NOMO-1 treated with dmso at 0.1 percent for 144 hours (cell line): ENCODE data around the gene PIK3IP1.
"Not testable (repeated sequence)": the region's sequence is repeated elsewhere in the genome, so short reads cannot be mapped to it uniquely, and the experiment has no call there.

ENCODE experiments used
- DNase-seq: peaks from one replicate; lab custom pipeline; 2025; ENCODE audit not compliant: unreplicated experiment; lab: John Stamatoyannopoulos, UW

PIK3IP1 gene, protein sequence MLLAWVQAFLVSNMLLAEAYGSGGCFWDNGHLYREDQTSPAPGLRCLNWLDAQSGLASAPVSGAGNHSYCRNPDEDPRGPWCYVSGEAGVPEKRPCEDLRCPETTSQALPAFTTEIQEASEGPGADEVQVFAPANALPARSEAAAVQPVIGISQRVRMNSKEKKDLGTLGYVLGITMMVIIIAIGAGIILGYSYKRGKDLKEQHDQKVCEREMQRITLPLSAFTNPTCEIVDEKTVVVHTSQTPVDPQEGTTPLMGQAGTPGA

DNA sequence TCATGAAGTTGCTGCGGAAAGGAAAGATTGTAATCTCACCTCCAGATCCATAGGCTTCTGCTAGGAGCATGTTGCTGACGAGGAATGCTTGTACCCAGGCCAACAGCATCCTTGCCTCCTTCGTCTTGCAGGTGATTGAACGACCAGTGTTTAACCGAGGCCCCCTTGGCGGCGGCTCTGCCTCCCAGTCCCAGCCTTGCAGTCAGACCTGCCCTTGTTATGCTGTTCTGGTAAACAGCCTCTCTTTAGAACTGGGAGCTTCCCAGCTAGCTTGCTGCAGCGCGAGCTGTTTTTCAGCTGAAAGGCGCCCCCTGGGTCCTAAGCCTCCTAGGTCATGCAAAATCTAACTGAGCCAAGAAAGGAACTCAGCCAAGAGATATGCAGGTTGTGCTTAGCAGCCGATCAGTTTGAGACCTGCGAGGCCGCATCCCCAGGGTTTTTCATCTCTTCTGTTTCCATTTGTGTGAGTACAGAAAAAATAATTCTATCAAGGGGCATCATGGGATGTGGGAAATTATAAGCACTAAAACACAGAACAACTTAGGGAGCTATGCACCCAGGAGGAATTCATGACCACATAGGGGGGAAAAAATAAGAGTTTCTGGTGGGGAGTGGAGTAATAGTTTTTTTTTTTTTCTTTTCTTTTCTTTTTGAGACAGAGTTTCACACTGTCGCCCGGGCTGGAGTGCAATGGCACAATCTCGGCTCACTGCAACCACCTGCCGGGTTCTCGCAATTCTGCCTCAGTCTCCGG, at the start of gene PIK3IP1:
TSS of gene PIK3IP1 (minus strand) at position 253 of the 754 bp plus-strand sequence. CDS start at position 109, 144 bp downstream.
- DNase-seq: peak; percentile 56

DNA sequence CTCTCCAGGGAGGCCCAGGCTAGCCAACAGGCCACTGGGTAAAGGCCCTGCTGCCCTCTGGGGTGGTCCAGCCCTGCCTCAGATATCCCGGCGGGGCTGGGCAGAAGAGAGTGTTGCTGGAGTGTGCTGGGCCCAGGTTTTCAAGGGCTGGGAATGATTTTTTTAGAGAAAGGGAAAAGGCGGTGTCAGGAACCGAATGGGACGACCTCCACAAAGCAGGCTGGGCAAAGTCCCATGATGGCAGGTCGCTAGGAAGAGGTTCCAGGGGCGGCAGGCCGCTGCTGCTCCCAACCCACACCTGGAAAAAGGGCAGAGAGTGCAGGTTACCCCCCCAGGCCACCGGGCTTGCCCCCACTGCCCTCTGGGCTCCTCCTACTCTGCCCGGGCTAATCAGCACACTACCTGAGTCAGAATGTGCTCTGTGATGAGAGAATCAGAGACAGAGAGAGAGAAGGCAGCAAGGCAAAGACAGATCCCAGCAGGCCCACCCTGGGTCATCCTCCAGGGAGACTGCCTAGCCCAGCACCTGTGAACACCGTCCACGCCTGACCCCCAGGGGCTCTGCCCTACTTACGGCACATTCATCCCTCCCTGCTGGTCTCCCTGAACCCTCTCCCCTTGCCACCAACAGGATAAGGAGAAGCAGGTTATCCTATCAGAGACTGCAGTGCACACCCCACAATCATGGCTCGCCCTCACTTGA, 49.2 kb upstream of the PIK3IP1 start:
- no peak for DNase-seq

DNA sequence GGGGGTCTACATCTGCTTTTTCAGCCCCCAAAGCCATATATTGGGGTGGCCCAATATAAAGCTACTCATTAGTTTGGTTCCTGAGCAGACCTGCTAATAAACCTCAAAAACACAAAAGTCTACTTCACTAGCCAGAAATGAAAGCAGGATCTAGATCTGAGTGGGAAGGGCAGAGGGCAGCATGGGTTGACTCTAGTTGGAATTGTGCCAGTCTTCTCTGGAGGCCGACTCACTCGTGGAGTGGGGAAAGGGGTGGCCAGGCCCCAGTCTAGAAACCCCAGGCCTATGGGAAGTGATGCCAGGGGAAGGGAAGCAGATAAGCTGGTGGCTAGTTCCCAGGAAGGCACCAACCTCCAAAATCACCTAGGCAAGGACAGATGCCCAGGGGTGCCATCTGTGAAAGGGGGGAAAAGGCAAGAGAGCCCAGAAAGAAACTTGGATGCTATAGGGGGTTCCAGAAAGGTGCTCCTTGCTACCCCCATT, 48.5 kb upstream of the PIK3IP1 start:
- no peak for DNase-seq

DNA sequence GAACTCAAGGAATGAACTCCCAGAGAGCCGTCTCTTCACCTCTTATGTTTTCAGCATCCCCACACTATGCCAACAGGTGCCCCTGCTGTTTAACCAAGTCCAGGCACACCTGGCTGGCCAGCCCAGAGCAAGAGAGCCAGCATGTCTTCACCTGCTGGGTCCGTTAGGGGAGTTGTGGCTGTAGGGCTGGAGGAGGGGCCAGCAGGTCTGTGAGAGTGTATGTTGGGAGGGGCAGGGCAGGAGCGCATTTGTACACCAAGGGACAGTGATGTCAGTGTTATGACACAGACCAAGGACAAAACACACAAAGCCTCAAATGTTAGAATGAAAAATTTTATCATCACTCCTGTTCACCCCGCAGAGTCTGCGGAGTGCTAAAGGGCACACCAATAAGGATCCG, 48.1 kb upstream of the PIK3IP1 start:
- DNase-seq: no peak

DNA sequence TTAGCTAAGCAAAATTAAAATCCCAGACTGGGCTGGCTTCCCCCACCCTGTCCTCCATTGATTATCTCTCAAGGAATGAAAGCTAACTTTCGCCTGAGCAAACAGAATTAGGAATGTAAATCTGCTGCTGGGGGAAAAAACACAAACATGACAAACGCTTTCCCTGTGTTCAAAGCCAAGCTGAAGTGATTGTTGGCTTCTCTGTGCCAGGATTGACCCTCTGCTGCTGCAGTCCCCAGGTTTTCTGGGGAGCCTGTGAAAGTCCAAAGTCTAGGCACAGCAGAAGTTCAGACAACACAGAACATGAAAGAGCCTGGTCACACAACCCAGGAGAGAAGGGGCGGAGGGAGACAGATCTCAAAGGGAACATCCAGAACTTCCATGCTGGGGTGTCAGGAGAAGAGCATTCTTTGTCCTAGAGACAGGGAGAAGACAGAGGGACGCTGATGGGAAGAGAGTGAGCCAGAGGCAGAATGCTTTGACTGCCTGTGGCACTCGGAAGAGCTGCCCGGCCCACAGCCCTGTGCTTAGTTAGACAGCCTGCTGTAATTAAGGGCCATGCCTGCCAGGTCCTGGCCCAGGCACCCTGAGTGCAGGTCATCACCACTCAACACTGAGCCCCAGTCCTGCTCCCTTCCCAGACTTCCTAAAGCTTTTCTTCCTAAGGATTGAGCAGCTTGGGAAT, 47.0 kb upstream of the PIK3IP1 start:
- DNase-seq: no peak

DNA sequence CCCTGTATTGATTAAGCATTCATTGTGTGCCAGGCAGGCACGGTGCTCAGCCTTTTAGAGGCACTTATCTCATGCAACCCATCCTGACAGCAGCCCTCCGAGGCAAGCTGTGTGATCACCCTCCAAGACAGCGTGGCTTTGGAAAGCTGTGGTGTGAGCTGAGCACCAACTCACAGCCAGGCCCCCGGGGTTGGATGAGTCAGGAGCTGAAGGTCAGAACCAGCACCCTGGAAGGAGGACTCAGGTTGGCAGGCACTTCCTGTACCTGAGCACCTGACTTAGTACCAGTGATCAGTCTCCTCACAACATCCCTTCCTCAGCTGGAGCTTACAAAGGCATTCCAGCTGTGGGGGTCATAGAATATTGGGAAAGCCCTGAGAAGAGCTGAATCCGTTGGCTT, 44.9 kb upstream of the PIK3IP1 start:
- no peak for DNase-seq

DNA sequence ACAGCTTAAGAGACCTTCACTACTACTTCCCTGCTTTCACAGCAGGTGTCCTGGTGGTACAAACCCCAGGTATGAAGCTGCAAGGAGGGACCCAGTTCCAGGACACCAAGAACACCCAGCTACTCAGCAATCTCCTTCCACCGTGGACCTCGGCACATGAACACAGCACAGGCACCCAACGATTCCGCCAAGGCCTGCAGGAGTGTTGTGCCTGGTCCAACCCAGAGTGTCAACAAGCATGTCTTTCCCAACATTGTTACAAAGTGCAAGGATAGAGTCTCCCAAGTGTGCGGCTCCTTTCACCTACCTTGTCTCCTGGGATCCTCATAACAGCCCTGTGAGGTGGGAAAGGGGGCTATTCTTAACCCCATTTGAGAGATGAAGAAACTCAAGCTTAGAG, 42.0 kb upstream of the PIK3IP1 start:
- DNase-seq: no peak

DNA sequence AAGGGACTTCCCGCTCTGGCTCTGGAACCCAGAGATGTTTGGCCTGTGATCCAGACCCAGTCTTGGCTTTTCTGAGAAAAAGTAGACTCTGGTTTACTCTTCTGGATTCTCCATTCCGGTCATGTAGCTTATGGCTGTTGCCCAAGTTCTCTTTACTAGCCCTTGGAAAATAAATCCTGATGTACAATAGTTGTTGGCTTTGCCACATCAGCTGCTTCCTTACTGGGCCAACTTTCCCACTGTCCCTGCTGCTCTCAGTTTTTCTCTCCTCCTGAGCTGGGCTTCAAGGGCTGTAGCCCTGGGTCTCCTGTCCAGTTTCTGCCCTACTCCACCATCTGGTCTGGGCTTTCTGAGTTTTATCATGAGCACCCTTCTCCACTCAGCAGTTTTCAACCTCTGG, 41.4 kb upstream of the PIK3IP1 start:
- DNase-seq: no peak

DNA sequence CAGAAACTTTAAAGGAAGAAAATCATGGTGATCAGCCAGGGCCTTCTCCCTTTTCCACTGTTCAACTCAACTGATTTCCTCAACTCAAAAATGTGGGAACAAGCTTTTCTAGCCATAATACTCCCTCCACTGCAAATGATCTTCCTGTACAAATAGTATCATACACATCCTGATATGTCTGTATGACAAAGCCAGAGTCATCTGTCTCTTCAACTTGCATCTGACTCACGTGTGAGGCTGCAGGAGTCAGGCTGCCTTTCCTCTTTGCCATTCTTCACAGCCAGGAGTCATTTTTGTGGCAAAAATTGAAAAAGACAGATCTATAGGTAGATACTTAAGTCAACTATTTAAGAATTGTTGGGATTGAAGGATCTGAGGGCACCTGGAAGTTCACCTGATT, 40.6 kb upstream of the PIK3IP1 start:
- DNase-seq: no peak

DNA sequence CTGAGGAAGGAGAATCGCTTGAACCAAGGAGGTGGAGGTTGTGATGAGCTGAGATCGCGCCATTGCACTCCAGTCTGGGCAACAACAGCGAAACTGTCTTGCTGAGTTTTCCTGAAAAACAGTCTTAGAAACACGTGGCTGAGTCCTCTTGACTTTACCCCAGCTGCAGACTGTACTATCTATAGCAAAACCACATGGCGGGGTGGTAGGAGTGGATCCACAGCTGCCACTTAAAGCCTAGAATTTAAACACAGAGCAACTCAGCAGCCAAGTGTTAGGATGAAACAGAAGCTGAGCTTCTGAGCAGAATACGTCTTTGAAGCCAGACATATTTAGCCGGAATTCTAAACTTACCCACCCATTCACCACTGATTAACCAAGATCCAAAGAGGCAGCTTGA, 39.7 kb upstream of the PIK3IP1 start:
- DNase-seq: no peak

DNA sequence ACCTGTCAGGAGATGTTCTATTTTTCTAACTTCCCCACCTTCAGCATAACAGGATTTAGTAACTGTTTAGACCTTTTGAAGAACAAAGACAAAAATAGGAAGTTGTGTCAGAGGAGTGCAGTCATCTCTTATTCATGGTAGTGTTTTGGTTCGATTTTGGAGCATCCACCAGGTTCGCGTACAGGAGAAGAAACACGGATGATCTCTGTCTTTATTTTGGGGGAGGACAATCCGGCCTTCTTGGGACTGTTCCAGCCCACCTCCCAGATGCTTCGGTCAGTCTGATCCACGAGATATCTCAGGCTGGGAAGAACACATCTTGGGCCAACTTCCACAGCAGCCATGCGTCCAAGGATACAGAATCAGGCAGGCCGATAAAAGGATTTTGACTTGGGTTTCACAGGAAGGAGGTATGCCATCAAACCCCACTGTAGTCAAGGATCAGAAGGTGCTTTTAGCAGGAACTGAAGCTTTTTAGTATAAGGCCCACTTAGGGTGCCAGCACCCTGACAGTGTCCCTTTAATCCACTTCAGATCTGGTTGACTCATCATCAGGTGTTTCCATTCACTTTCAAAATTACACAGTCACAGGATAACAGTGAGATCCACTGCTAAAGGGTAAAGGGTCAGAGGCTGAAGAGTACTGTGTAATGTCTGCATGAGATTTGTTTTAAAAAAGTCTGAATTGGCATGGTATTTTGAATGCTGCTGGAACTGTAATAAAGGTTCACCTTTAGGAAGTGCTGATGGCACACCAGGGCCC, 37.3 kb upstream of the PIK3IP1 start:
- DNase-seq: no peak

DNA sequence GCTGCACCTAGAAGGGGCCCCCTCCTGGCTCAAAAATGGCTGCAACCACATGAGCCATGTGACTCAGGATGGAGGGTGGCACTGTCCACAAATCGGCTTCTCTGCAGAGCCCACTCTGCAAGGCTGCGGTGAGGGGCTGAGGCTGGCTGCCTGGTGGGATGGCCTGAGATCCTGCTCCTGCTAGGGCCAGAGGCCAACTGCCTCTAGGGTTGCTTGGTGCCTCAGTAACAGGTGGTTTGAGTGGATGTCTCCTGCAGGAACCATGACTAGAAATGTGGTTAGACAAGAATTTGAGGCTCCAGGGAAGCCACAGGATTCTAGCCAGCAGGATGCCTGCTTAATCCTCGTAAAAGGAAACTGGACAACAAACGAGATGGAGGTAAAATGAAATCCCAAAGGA, 36.7 kb upstream of the PIK3IP1 start:
- DNase-seq: no peak

DNA sequence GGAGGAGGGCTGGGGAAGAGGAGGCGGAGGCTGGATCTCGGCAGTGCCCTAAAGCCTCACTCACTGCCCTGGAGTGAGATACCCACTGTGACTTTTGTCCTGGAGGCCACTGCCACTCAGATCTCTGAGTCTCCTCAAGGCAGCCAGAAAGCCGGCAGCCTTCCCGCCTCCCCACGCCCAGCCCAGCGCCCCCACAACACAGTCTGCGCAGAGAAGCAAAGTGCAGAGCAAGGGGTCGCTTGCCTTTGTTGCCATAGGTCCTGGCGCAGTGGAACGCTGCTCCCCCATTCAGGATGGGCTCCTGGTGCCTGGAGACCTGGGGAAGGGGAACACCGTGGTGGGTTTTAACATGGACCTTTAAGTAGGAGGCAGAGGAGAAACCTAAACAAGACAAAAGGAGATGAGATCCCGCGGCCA, 36.3 kb upstream of the PIK3IP1 start:
- no peak for DNase-seq

DNA sequence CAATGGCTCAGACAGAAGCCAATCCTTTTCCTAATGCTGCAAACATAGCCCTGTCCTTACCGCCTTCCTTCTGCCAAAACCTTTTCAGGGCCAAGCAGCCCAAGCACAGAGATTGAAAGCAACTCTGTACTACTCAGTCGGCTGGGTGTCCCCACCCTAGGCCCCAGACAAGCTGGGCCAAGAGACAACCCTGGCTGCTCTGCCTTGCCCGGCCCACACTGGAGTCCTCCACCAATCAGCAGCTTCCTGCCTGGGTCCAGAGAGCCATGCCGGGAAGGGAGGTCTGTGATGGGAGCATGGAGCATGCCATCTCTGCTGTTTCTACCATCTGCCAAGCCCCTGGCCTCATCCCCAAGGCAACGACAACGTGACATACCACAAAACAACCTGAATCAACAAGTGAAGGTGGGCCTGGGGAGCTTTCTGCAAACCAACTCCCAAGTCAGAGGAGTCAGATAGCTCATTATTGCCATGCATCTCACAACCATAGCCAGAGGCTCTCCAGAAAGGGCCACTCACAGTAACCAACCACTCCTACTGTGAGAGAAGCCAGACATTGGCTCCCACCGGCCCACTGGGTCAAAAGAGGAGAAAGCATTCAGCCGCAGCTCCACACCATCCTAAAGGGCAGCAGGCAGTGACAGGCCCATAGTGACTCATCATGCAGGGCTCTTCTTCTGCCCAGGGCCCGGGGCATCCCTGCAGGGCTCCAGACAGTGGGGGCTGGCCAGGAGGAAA, 35.7 kb upstream of the PIK3IP1 start:
- DNase-seq: no peak

DNA sequence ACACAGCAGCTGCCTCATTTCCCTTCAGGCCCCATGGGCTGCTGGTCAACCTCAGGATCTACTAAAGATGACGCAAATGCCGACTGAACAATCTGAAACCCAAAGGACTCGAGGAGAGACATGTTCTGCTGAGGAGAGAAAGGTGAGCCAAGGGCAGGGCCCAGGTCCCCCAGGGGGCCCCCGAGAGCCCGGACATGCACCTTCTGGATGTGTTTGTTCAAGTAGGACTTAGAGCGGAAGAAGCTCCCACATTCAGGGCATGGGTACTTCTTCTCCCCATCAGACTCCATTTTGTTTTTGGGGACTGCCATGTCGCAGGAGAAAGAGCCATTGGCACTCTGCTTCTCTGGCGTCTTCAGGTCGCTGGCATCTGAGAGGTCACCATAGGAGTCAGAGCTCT, 34.6 kb upstream of the PIK3IP1 start:
- no peak for DNase-seq

DNA sequence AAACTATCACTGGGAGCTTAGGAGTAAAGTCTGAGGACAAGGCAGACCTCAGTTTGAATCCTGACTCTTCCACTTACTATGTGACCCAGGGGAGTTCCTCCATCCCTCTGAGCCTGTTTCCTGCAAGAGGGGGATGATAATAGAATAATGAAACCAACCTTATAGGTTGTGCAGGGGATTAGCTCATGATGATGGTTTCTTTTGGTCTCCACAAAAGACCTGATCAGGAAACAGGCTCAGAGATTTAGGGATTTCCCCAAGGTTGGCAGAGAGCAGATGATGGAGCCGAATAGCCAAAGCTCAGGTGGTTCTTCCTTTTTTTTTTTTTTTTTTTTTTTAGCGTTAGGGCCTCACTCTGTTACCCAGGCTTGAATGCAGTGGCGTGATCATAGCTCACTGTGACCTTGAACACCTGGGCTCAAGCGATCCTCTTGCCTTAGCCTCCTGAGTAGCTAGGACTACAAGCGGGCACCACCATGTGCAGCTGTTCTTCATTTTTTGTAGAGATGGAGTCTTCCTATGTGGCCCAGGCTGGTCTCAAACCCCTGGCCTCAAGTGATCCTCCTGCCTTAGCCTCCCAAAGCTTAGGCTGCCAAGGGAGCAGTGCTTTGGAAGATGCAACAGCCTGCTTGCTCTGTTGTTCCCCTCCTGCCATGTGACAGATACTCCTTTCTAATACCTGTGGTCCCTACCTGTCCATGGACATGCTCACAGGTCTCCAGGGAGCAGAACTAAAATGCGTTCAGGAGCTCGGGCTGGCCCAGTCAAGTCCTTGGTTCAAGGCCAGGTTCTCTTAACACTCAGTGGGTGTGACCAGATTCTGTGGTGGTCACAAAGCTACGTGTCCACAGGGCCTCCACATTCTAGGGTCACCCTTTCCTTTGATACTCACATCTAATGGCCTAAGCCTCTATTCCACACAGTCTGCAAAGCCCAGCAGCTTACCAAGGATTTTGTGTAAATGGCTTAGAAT, 31.6 kb upstream of the PIK3IP1 start:
- no peak for DNase-seq

DNA sequence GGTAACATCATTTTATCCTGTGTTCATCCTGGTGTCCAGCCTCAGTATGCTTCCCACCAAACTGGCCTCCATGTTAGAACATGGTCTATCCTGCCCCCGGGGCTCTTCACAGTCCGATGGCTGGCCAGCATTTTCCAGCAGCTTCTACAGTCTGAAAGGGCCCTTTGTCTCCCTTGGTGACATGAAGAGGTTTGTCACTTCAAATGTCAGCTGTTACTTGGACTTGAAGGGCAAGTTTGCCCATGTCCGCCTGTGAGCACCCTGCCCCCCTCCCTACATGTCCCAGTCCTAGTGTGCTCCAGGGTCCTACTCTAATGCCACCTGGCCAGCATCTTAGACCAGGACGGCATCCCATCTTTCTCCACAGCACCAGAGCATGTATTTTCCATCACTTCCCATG, 29.1 kb upstream of the PIK3IP1 start:
- no peak for DNase-seq

DNA sequence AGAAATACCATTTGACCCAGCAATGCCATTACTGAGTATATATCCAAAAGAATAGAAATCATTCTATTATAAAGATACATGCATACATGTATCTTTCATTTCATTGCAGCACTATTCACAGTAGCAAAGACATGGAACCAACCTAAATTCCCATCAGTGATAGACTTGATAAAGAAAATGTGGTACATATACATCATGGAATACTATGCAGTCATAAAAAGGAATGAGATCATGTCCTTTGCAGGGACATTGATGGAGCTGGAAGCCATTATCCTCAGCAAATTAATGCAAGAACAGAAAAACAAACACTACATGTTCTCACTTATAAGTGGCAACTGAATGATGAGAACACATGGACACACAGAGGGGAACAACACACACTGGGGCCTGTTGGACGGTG, 21.9 kb upstream of the PIK3IP1 start:
- not testable (repeated sequence) for DNase-seq
